T47D (cell line): ENCODE results near the gene CD300H.

Source experiments
- DNase-seq, 2 experiments: peaks; one replicate each; pipeline versions ENCODE4 v3.0.0 to v3.0.0-alpha.2; 2011 to 2012; ENCODE audit warnings: low read depth in 1 of 2, low spot score in 1 of 2
- JUND ChIP-seq: IDR thresholded peaks from 2 replicates; pipeline ENCODE4 v1.6.1; 2012; ENCODE audit warnings: low read depth
- in situ Hi-C: cut with HindIII; loops from 2 replicates; pipeline ENCODE4 v1.10.0; 2016; ENCODE audit warnings: low sequenced_read_pairs, low pct_unique_long_range_greater_than_20kb

Gene CD300H

DNA sequence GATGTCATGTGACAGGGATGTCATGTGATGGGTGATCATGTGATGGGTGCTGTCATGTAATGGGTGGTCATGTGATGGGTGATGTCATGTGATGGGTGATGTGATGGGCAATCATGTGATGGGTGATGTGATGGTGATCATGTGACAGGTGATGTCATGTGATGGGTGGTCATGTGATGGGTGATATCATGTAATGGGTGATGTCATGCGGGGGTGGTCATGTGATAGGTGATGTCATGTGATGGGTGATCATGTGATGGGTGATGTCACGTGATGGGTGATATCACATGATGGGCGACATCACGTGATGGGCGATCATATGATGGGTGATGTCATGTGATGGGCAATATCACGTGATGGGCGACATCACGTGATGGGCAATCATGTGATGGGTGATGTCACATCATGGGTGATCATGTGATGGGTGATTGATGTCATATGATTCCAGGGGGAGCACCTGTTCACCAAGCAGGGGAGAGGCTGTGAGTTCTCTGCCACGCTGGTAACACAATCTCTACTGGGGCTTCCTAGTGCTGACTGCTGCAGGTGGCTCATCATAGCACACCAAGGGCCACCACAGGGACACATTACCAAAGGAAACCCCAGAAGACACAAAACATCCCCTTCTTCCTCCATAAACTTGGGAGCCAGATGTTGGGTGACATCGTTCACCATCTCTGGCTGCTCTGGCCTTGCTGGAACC, 52.5 kb downstream of the CD300H start:
- in situ Hi-C loops: no loop called here
- TF ChIP-seq JUND: no peak
- DNase-seq: no peak

DNA sequence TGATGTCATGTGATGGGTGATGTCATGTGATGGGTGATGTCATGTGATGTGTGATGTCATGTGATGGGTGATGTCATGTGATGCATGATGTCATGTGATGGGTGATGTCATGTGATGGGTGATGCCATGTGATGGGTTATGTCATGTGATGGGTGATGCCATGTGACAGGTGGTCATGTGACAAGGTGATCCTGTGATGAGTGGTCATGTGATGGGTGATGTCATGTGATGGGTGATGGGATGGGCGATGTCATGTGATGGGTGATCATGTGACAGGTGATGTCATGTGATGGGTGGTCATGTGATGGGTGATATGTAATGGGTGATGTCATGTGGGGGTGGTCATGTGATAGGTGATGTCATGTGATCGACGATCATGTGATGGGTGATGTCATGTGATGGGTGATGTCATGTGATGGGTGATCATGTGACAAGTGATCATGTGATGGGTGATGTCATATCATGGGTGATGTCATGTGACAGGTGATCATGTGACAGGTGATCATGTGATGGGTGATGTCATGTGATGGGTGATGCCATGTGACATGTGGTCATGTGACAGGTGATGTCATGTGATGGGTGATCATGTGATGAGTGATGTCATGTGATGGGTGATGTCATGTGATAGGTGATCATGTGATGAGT, 53.2 kb downstream of the CD300H start:
- no peak for TF ChIP-seq JUND
- in situ Hi-C loops: no loop called here
- DNase-seq: peak in 1 of 2 experiments; percentile 86

DNA sequence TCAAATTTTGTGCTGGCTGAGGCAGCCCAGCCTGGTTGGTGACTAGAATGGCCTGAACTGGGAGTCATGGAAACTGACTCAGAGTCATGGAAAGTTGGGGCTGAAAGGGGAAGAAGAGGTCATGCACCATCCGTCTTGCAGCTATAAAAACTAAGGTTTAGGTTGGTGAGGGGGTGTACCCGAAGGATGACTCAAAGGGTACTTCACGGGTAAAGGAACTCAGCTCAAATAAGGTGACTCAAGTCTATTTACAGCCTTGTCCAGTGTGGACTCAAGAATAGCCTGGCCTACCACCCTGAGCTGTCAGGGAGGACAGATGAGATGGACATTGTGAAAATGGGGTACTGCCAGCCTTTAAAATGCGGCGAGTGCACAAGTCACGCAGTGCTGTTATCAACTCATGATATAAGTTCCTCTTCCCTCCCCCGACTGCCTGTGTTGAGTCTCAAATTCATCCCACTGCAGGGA, 54.7 kb downstream of the CD300H start:
- DNase-seq: no peak
- TF ChIP-seq JUND: no peak
- in situ Hi-C loops: no loop called here

- in situ Hi-C loops: no loop called here
- no peak for DNase-seq
- no peak for TF ChIP-seq JUND
Measured at GRCh38 chr17:74512036-74512435, 55.3 kb downstream of the CD300H start.
